Measurements from ENCODE around the gene TRIM75. TPM values are rescaled to one million over a fixed set of nuclear protein-coding genes. Genes with fewer than 3 reads are reported as not detected.
A peak's percentile ranks its signal among the peaks of the same experiment; 100 is the strongest.
"Not testable (repeated sequence)": the region's sequence is repeated elsewhere in the genome, so short reads cannot be mapped to it uniquely, and the experiment has no call there.

Gene TRIM75
- polyA plus RNA-seq (ENCODE audit: insufficient read length in 10 of 10), result under 1 TPM in 8 of 10 donors, not detected in 2; 0.07 to 0.22 (median 0.13) TPM
- long read RNA-seq, donor 1, result 0 reads
- long read RNA-seq, donor 2, result 0 reads
- long read RNA-seq, donor 3, result 0 reads
- long read RNA-seq, donor 4, result 0 reads
- long read RNA-seq, donor 5, result 0 reads
- long read RNA-seq, donor 6, result 0 reads
- long read RNA-seq, donor 7, result 0 reads
- long read RNA-seq, donor 8, result 0 reads
- long read RNA-seq, donor 9, result 0 reads

DNA sequence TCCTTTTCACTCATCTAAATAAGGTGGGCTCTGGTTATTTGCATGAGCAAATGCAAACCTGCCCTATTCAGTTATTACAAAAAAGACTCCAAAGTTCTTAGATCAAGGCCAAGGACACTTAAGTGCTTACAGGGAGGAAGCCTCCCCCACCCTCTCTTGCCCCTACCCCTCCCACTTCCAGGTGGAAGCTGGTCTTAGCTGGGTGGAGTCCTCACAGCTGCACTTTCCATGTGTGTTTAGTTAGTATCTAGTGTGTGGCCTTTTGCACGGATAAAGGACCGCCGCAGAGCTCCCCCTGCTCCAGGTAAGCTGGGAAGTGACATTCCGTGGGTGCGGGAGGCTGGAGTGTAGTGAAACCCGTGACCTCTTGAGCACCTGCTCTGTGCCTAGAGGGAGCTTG, at the start of gene TRIM75:
Gene TRIM75 (plus strand): TSS at position 222 of the 400 bp plus-strand sequence. CDS start 5,282 bp downstream, outside the sequence.
- DNase-seq, result no peak

DNA sequence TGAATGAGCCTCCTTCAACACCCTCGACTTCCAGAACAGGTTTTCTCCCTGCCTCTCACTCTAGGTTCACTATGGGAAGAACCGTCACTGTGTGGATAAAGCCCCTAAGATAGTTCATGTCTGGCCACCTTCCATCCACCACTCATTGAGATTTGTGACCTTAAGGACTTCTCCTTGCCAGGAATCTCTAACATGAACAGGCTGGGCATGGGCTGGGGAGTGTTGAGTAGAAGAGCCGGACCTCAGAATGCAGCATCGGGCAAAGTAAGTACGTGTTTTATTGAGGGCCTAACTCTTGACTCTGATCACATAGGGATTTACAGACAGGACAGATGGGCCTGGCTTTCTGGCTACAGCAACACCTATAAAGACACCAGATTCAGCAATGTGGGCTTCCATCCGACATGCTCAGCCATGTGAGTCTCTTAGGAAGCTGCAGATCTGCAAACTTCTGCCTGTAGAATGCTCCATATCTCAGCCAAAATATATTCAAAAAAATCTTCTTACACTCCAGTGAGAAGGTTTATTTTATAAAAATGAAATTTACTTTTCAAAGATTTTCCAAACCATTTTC, 48.2 kb upstream of the TRIM75 start:
- no peak for DNase-seq

DNA sequence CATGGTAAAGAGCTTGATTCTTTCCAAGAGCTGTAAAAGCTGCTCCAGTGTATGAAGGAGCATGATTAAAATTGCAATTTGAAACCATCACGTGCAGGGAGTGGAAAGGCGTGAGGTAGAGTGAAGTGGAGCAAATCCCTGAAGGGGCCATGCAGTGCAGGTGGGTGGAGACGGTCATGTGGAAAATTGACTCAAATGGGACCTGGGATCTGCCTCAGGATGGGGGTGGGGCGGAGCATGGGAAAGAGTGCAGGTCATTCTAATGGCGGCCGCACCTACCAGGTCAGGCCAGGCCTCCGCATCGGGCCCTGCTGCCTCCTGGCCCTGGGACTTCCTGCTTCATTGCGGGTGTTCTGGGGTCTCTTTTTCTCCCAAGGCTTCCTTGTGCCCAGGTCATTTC, 47.2 kb upstream of the TRIM75 start:
- no peak for DNase-seq

DNA sequence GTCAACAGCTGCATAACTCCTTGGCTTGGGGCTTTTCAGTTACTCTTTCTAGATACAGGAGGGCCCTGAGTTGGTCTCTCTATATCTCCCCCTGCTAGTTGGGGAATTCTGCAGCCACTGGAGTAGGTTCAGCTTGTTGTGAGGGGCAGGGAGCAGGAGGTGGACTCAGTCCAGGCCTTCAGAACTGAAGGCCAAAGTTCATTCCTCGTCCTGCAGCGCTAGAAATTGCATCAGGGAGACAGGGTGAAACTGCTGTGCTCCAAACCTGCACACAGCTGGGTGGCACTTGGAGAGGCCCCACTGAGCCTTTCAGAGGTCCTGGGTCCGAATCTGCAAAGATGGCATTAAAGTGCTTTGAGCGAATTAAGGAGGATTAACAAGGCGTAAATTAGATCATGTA, 46.8 kb upstream of the TRIM75 start:
- DNase-seq, result no peak

DNA sequence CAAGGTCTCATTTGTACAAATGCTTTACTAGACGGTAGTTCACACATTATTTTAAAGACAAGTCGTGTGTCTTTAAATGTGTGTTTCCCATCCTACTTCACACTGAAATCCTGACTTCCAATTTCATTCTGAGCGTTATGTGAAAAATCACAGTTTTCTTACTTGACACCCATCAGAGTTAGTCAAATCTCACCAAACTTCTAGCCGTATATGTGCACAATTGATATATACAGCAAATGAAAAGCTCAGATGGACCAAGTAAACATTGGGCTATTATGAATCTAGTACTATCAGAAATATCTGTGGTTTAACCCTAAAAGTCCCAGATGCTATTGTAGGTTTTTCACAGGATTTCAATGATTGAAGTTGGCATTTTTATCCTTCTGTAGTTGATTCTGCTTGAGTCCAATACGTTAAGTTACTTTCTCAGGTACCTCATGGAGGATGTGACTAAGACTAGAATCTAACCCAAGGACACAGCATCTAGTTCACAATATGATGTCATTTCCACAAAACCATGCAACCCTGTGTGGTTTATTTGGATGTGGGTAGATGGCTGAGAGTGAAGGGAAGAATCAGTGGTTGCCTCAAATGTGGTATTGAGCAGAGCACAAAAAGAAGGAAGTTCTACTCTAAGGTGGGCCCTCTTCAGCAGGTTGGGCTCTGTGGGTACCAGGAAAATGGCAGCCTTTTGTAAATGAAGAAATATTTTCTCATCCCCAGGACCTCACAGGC, 44.0 kb upstream of the TRIM75 start:
- no peak for DNase-seq

DNA sequence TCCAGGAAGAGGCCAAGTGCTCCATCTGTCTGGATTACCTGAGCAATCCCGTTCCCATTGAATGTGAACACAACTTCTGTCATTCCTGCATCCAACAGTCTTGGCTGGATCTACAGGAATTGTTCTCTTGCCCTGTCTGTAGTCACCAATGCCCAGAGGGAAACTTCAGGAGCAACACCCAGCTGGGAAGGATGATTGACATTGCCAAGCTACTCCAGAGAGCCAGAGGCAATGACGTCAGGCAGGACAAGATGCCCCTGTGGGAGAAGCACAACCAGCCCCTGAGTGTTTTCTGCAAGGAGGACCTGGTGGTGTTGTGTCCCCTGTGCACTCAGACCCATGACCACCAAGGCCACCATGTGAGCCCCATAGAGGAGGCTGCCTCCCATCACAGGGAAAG, 43.2 kb upstream of the TRIM75 start:
- DNase-seq, result no peak

DNA sequence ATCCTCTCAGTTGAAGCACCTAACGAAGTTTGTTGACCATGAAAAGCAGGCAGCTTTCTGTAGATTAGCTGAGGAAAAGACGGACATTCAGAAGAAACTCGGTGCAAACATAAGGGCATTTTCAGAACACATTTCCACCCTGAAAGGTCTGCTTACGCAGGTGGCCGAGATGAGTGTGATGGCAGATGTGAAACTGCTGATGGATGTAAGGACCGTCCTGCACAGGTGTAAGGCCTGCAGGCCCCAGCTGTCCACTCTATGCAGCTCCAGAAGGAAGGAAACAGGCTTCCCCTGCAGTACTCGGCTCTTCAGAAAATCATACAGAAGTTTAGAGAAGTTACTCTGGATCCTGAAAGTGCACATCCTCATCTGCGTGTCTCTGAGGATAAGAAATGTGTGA, 42.7 kb upstream of the TRIM75 start:
- DNase-seq, result no peak

DNA sequence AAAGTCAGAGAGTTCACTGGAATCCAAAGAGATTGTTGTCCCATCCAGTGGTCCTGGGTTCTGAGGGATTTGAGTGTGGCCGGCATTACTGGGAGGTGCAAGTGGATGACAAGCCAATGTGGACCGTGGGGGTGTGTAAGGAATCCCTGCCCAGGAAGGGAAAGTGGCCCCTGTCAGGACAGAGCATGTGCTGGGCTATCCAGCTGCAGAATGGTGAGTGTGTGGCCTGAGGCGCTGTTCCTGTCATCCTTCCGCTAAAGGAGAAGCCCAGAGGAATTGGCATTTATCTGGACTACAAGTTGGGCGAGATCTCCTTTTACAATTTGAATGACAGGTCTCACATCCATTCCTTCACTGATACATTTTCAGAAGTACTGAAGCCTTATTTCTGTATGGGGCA, 42.3 kb upstream of the TRIM75 start:
- no peak for DNase-seq

DNA sequence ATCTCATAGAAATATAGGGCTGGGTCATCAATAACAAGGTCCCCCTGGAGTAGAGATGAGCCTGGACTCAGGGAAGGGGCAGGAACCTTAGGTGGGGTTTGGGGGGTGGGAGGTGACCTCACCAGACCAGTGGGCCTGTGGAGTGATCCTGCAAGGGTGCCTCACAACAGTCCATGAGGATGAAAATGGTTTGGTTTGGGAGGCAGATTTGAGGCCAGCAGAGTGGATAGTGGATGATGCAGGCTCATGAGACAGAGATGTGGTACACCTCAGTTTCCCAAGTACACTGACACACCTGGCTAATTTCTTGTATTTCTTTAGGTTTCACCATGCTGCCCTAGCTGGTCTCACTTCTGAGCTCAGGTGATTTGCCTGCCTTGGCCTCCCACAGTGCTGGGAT, 40.0 kb upstream of the TRIM75 start:
- no peak for DNase-seq

DNA sequence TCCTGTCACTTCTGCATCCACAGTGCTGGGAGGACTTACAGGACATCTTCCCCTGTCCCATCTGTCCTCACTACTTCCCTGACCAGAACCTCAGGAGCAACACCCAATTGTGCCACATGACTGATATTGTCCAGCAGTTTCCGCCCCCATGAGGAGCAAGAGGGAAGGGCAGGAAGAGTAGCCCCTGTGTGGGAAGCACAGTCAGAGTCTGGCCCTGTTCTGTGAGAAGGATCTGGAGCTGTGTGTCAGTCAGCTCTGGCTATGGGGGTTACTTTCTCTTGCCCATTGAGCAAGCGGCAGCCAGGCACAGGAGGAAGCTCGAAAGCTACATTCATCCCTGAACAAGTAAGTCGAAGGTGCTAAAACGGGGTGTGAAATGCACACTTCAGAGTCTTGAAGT, 36.7 kb upstream of the TRIM75 start:
- DNase-seq, result no peak

DNA sequence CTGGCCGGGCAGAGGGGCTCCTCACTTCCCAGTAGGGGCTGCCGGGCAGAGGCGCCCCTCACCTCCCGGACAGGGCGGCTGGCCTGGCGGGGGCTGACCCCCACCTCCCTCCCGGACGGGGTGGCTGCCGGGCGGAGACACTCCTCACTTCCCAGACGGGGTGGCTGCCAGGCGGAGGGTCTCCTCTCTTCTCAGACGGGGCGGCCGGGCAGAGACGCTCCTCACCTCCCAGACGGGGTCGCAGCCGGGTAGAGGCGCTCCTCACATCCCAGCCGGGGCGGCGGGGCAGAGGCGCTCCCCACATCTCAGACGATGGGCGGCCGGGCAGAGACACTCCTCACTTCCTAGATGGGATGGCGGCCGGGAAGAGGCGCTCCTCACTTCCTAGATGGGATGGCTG, 33.7 kb upstream of the TRIM75 start:
- not testable (repeated sequence) for DNase-seq

DNA sequence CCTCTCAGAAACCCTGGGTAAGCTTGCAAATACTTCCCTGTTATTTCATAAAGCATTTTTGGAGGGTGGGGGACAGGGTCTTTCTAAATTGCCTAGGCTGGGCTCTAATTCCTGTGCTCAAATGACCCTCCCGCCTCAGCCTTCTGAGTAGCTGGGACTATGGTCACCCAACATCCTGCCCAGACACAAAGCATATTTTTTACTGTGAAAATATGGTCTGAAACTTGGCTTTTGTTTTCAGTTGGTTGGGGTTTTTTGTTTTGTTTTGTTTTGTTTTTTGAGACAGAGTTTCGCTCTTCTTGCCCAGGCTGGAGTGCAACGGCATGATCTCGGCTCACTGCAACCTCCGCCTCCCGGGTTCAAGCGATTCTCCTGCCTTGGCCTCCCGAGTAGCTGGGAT, 27.9 kb upstream of the TRIM75 start:
- not testable (repeated sequence) for DNase-seq

DNA sequence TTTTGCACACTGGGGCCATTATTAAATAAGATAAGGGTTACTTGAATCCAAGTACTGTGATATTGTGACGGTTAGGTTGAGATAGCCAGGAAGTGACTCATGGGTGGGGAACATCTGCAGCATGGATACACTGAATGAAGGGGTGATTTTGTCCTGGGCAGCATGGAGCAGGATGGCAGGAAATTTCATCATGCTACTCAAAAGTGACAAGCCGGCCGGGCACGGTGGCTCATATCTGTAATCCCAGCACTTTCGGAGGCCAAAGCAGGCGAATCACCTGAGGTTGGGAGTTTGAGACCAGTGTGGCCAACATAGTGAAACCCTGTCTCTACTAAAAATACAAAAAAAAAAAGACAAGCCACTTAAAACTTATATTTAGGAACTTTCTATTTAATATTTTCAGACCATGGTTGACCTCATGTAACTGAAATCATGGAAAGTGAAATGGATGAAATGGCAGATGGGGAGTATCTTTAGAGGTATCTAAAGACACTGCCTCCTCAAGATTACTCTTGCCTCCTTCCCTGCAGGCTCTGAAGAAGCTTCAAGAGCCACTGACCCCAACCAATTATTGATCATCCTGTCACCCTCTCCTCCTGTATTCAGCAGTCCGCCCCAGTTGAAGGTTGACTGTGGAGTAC, 25.8 kb upstream of the TRIM75 start:
- no peak for DNase-seq

DNA sequence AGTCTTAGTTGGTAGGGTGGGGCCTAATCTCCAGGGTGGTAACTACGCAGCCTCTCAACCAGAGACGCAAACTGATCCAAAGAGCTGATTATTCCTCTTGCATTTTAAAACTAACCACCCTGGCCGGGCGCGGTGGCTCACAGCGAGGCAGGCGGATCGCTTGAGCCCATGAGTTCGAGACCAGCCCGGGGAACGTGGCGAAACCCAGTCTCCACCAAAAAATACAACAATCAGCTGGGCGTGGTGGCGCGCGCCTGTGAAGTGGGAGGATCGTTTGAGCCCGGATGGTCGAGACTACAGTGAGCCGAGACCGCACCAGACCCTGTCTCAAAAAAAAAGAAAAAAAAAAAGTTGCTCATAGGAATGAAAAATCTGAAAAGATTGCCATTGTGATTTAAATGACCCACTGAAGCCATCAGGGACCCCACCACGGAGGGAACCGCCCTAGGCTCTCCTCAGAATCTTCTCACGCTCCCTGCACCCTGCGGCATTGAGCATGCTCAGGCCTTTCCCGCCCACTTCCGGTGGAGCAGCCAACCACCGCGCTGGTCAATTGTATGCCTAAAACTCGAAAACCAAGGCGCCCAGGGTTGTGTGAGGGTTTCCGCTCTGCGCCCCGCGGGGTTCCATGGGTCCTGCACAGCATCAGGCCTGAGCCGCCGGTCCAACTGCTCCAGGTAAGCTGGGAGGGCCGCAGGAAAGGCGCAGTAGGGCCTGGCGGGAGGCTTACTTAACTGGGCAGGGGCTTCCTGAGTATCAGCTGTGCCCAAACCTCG, 22.0 kb upstream of the TRIM75 start, which contains the start of gene TRIM60:
Gene TRIM60 (plus strand): TSS at position 564 of the 776 bp plus-strand sequence. CDS start 8,074 bp downstream, outside the sequence.
- no peak for DNase-seq

DNA sequence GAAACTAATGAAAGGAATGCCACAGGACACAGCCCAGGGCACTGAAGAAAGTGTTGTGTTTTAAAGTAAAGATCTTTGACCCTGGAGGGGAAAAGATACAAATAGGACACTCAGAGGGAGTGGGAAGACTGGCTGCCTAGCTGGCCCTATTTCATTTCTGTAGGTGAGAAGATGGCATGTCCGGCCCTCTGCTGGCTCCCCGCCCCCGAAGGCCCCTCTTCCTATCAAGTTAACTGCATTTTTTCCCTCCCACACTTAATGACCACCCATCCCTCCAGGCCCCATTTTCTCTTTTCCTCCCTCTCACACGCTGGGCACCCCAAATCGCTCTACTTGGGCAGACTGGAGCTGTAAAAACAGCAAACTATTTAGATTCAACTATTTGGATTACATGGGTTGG, 5.5 kb upstream of the TRIM75 start:
- DNase-seq, result no peak

DNA sequence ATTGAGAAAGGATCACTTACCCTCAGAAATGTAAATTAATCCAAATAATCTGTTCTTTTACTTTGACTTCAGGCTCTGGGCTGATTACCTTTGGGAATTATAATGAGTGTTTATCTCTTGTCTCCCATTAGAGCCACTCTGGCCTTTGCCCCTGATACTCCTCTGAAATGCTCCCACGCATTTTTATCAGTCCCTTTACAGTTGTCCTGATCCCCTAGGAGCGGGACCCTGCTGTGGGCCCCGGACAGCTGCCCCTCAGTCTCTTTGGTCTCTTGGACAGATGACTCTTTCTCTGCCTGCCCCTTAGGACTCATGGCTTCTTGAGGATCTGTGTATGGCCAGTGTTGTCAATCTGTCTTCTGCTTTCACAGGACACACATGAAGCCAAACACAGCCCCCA, 1.0 kb upstream of the TRIM75 start:
- no peak for DNase-seq

DNA sequence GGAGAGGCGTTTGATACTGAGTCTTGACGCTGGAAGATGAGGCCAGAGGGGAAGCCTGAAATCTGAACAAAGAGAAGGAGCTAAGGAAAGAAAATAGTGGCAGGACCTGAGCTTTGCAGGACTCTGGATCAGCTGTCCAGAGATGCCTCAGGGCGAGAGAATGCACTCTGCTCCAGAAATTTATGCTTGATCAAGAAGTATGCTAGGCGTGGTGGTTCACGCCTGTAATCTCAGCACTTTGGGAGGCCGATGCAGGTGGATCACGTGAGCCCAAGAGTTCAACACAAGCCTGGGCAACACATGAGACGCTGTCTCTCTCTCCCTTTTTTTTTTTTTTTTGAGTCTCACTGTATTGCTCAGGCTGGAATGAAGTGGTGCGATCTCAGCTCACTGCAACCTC, 1.9 kb downstream of the TRIM75 start:
- DNase-seq, result no peak

DNA sequence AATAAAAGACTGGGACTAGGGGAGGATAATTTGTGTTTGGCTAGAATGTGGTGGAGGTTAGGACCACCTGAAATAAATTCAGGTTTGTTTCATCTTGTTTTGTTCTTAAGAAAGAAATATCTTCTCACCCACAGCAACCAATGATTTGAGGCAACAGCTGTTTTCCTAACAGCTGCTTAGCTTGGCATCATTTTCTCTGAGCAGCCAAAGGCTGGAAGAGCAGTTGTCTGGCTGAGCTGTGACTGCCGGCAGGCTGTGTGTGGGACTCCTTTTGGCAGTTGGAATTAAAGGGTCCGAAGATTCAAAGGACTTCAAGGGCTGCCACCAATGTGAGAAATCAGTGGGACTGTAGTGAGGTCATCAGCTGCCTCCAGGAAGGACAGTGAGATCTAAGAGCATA, 5.0 kb downstream of the TRIM75 start:
- DNase-seq, result peak; percentile 64 to 73 (median 68)

DNA sequence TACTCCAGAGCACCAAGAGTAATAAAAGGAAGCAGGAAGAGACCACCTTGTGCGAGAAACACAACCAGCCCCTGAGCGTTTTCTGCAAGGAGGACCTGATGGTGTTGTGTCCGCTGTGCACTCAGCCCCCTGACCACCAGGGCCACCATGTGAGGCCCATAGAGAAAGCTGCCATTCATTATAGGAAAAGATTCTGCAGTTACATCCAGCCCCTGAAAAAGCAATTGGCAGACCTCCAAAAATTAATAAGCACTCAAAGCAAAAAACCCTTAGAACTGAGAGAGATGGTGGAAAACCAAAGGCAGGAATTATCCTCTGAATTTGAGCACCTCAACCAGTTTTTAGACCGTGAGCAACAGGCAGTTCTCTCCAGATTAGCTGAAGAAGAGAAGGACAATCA, 5.7 kb downstream of the TRIM75 start:
- peak in 1 of 3 donors; percentile 12 for DNase-seq

DNA sequence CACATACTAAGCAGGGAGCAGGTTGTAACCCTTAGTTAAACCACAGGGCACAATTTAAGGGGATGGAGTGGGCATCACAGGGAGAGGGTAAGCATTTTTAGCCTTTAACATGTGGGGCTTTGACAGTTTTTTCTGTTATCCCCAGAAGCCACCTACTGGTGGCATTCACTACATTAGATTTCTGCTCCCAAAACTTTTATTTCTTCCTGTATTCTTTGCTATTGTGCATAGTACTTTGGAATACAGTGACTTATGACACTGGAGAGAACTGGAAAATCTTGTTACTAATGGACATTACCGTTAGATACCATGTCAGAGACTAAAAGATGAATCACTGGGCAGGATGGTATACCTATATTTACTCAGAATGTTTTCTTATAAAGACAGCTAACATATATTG, 7.3 kb downstream of the TRIM75 start:
- DNase-seq, result peak in 1 of 3 donors; percentile 7

DNA sequence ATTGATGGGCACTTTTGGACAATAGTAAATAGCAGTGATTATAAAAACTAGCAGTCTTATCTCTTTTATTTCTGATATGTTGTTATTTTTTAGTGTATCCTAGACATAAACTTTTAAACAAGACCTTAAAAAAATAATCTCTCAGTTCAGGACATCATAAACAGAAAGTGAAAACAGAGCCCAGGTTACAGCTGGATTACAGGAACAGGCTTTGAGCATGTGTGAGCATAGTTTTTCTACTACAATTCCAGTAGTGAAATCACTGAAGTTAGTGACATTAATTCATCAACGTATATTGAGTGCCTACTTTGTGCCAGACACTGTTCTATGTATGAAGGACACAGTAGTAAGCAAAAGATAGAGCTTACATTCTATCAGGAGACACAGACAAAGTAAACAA, 16.9 kb downstream of the TRIM75 start:
- no peak for DNase-seq

DNA sequence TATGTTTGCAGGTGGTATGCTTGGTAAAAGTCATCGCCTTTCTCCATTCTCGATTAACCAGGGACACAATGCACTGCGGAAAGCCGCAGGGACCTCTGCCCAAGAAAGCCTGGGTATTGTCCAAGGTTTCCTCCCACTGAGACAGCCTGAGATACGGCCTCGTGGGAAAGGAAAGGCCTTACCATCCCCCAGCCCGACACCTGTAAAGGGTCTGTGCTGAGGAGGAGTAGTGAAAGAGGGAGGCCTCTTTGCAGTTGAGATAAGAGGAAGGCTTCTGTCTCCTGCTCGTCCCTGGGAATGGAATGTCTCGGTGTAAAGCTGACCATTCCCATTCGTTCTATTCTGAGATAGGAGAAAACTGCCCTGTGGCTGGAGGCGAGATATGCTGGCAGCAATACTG, 19.7 kb downstream of the TRIM75 start:
- not testable (repeated sequence) for DNase-seq
